GM12878 (cell line): ENCODE results near the gene PRR20E. TPM values are rescaled to one million over a fixed set of nuclear protein-coding genes. Genes with fewer than 3 reads are reported as not detected.

Experiments
- ATAC-seq: fragments of 200-7000 bp; cut with Tn5 transposase; 3 replicates; pipeline ENCODE4 v1.9.1; 2020; ENCODE audit warnings: mild to moderate bottlenecking, moderate library complexity
- BruUV-seq: library from RNA; stranded (reverse); fragments of 400-500 nt; replicated peaks from 2 replicates; lab custom pipeline; 2021; lab: Mats Ljungman, UMichigan
- CTCF ChIA-PET: fragments of 300-600 bp; sonication (Branson Sonifier 250); formaldehyde crosslinking; extraction: SDS; loops from one replicate; lab custom pipeline; 2021; ENCODE audit warnings: inconsistent platforms; lab: Yijun Ruan, JAX
- POLR2A ChIA-PET: fragments of 350-600 bp; formaldehyde crosslinking; extraction: SDS; loops from one replicate; lab custom pipeline; 2021; ENCODE audit warnings: inconsistent platforms; lab: Charles Lee
- RAD21 ChIA-PET: fragments of 300-600 bp; sonication (Branson Sonifier 250); formaldehyde crosslinking; loops from one replicate; lab custom pipeline; 2023; ENCODE audit warnings: antibody characterized with exemption; ENCODE audit not compliant: unreplicated experiment; lab: Charles Lee
- SMC1A ChIA-PET: fragments of 300-600 bp; sonication (Branson Sonifier 250); formaldehyde crosslinking; loops from one replicate; lab custom pipeline; 2023; ENCODE audit not compliant: unreplicated experiment, uncharacterized antibody; lab: Charles Lee
- DNase-seq: peaks from one replicate; pipeline ENCODE4 v3.0.0-alpha.2; 2011; ENCODE audit warnings: low read depth, low spot score
- FAIRE-seq: peaks from 3 replicates; lab custom pipeline; 2011; peaks lifted over from hg19 to GRCh38; lab: Jason Lieb, UNC
- H2AFZ ChIP-seq: 2 replicates; pipeline ENCODE4 v1.6.0; 2011; ENCODE audit warnings: low read depth, low read length, control low read depth; ENCODE audit not compliant: control insufficient read depth
- H3K27ac ChIP-seq: 2 replicates; pipeline ENCODE4 v1.5.1; 2011; ENCODE audit warnings: control low read depth; ENCODE audit not compliant: control insufficient read depth, insufficient read depth
- H3K27me3 ChIP-seq, 2 experiments: replicated peaks in 1 of 2; 2 replicates each; pipeline versions ENCODE4 v1.6.0 to v1.6.1; 2011; ENCODE audit warnings: low read length in 1 of 2; ENCODE audit not compliant: control insufficient read depth in 2 of 2, insufficient read depth in 2 of 2
- H3K36me3 ChIP-seq, 2 experiments: 2 replicates each; pipeline ENCODE4 v1.5.1; 2011; ENCODE audit warnings: low read length in 1 of 2; ENCODE audit not compliant: control insufficient read depth in 2 of 2, insufficient read depth in 2 of 2
- H3K4me1 ChIP-seq: 2 replicates; pipeline ENCODE4 v1.6.1; 2011; ENCODE audit warnings: mild to moderate bottlenecking, low read length, moderate library complexity, mixed read lengths; ENCODE audit not compliant: control insufficient read depth, insufficient read depth
- H3K4me2 ChIP-seq: 2 replicates; pipeline ENCODE4 v1.6.0; 2011; ENCODE audit warnings: control low read depth; ENCODE audit not compliant: control insufficient read depth, insufficient read depth
- H3K4me3 ChIP-seq: fragments of 200-600 bp; sonication (generic); 2 replicates; pipeline ENCODE4 v1.5.1; 2016
- H3K79me2 ChIP-seq: 2 replicates; pipeline ENCODE4 v1.6.0; 2011; ENCODE audit warnings: low read length; ENCODE audit not compliant: control insufficient read depth, insufficient read depth
- H3K9ac ChIP-seq: 2 replicates; pipeline ENCODE4 v1.8.0; 2011; ENCODE audit warnings: low read length, control low read depth, mixed read lengths; ENCODE audit not compliant: control insufficient read depth, insufficient read depth
- H3K9me3 ChIP-seq: replicated peaks from 3 replicates; pipeline ENCODE4 v1.5.1; 2011; ENCODE audit warnings: mild to moderate bottlenecking, low read length; ENCODE audit not compliant: control insufficient read depth, insufficient read depth
- H4K20me1 ChIP-seq: 2 replicates; pipeline ENCODE4 v1.6.0; 2011; ENCODE audit not compliant: control insufficient read depth, insufficient read depth
- CHD1 ChIP-seq: IDR thresholded peaks from 2 replicates; pipeline ENCODE4 v1.6.1; 2012; ENCODE audit warnings: low read depth, low read length, improper control_type of control experiment
- EGR1 ChIP-seq, 2 experiments: IDR thresholded peaks; 1 replicate in 1 of 2; 2 replicates in 1 of 2; pipeline ENCODE4 v1.6.1; 2011 to 2012; ENCODE audit warnings: low read depth in 2 of 2, low read length in 2 of 2, borderline replicate concordance in 1 of 2, mild to moderate bottlenecking in 1 of 2, moderate library complexity in 1 of 2
- ESRRA ChIP-seq: IDR thresholded peaks from 2 replicates; pipeline ENCODE4 v1.6.1; 2012; ENCODE audit warnings: mild to moderate bottlenecking, low read length, improper control_type of control experiment
- MTA2 ChIP-seq: fragments of 450-650 bp; IDR thresholded peaks from 2 replicates; pipeline ENCODE4 v1.6.1; 2016; ENCODE audit warnings: low read depth, mild to moderate bottlenecking, moderate library complexity
- MYB ChIP-seq: fragments of 150-350 bp; IDR thresholded peaks from 2 replicates; pipeline ENCODE4 v1.6.1; 2014; ENCODE audit warnings: mild to moderate bottlenecking, low read depth, low read length, borderline replicate concordance
- POLR2A ChIP-seq: IDR thresholded peaks from 2 replicates; pipeline ENCODE4 v1.6.1; 2011; ENCODE audit warnings: low read depth, mild to moderate bottlenecking, low read length
- SMARCA5 ChIP-seq: fragments of 450-650 bp; IDR thresholded peaks from 2 replicates; pipeline ENCODE4 v1.6.1; 2017; ENCODE audit warnings: mild to moderate bottlenecking
- SREBF1 ChIP-seq: IDR thresholded peaks from 2 replicates; pipeline ENCODE4 v1.6.1; 2012; ENCODE audit warnings: mild to moderate bottlenecking, low read length
- SRF ChIP-seq, 2 experiments: IDR thresholded peaks; 2 replicates each; pipeline ENCODE4 v1.6.1; 2011; ENCODE audit warnings: low read depth in 2 of 2, low read length in 2 of 2, mild to moderate bottlenecking in 1 of 2, moderate library complexity in 1 of 2
- whole genome bisulfite sequencing: methylation state at CpG from one replicate; pipeline ENCODE4 v1.1.6; 2016; ENCODE audit warnings: low lambda C conversion rate; ENCODE audit not compliant: insufficient replicate concordance, insufficient coverage; ENCODE audit errors: missing lambda C conversion rate; 5-methylcytosine and 5-hydroxymethylcytosine counted together
- in situ Hi-C: fragments of 300-500 bp; cut with MboI; formaldehyde crosslinking; loops from 9 replicates; pipeline ENCODE4 v1.14.3; 2018; ENCODE audit warnings: mixed read lengths
- intact Hi-C: fragments of 100-400 bp; cut with micrococcal nuclease; formaldehyde crosslinking; loops from one replicate; pipeline ENCODE4 v1.14.2; 2022; ENCODE audit not compliant: unreplicated experiment
- polyA plus RNA-seq, 11 experiments: library from polyadenylated mRNA; depleted of rRNA in 4 of 11; unstranded in 6 of 11; stranded (reverse) in 5 of 11; fragments of >200 nt; fragmentation: Nextera tagmentation in 4 of 11; fragmentation: Illumina TruSeq in 1 of 11; extraction: Ambion mirVana in 4 of 11; extraction: Trizol in 1 of 11; gene quantifications; 1 replicate in 1 of 11; 2 replicates in 10 of 11; pipeline versions ENCODE4 v1.2.1 to v1.2.3, GENCODE V29; 2011 to 2016; ENCODE audit warnings: inconsistent platforms in 2 of 11, missing spikeins in 2 of 11, low read depth in 1 of 11
- total RNA-seq, 4 experiments: library from RNA; depleted of rRNA in 3 of 4; stranded (reverse); fragments of >200 nt in 3 of 4; fragmentation: Illumina TruSeq in 1 of 4; extraction: Trizol in 1 of 4; gene quantifications; 2 replicates each; pipeline versions ENCODE4 v1.2.1 to v1.2.3, GENCODE V29; 2013 to 2021
- TF ChIP-seq, protein P1 (sequence below): IDR thresholded peaks from 2 replicates; pipeline ENCODE4 v1.6.1; 2011; ENCODE audit warnings: mild to moderate bottlenecking, low read depth, low read length, moderate library complexity; ENCODE audit not compliant: insufficient replicate concordance
- TF ChIP-seq, protein P2 (sequence below): fragments of 150-350 bp; IDR thresholded peaks from 2 replicates; pipeline ENCODE4 v1.6.1; 2016; ENCODE audit warnings: low read depth, low read length

PRR20E gene
- total and polyA plus RNA-seq, 10 of the 15 experiments (the other 5 are each of a cell fraction or from before 2014, with no cell fraction given), result not detected

DNA sequence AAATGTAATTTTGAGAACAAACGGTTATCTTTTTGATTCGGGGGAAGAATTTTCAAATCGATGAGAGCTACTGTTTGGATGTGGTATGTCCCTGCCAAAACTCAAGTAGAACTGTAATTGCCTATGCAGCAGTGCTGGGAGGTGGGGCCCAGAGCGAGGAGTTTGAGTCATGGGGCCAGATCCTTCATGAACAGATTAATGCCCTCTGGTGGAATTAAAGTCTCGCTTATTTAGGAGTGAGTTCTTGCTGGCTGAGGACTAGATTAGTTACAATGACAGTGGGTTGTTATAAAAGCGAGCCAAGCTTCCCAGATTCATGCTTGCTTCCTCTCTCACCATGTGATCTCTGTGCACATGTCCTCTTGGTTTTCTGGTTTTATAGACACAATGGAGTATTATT is 38.1 kb upstream of the PRR20E start:
- ChIA-PET POLR2A (no interaction called here), CTCF (no interaction called here), SMC1A (no interaction called here), RAD21 (no interaction called here)
- H3K9ac ChIP-seq, result no peak overlapping the region
- H4K20me1 ChIP-seq, result no peaks in the 10 kb centered on the region
- DNase-seq, result no peak
- no peaks in the 10 kb centered on the region for H3K9me3 ChIP-seq
- no peak for FAIRE-seq
- H3K4me1 ChIP-seq, result no peaks in the 10 kb centered on the region
- no peak overlapping the region for H3K4me3 ChIP-seq
- intact Hi-C loops (no loop called here), in situ Hi-C loops (no loop called here)
- H3K36me3 ChIP-seq, result no peaks in the 10 kb centered on the region
- H3K27me3 ChIP-seq, result no peaks in the 10 kb centered on the region
- no peak for ATAC-seq
- H3K4me2 ChIP-seq, result no peak overlapping the region
- 12% methylated on average over 6 of the region's 6 CpGs for whole genome bisulfite sequencing
- H3K27ac ChIP-seq, result no peak overlapping the region
- TF ChIP-seq, protein P1, sequence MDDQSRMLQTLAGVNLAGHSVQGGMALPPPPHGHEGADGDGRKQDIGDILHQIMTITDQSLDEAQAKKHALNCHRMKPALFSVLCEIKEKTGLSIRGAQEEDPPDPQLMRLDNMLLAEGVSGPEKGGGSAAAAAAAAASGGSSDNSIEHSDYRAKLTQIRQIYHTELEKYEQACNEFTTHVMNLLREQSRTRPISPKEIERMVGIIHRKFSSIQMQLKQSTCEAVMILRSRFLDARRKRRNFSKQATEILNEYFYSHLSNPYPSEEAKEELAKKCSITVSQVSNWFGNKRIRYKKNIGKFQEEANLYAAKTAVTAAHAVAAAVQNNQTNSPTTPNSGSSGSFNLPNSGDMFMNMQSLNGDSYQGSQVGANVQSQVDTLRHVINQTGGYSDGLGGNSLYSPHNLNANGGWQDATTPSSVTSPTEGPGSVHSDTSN, result no peak
- TF ChIP-seq EGR1 (IDR thresholded peaks at IDR 0.05; ENCODE audit: borderline replicate concordance in 1 of 2, low read depth in 2 of 2, low read length in 2 of 2), result no peak
- TF ChIP-seq SRF (IDR thresholded peaks at IDR 0.05; ENCODE audit: low read depth in 2 of 2, low read length in 2 of 2), result no peak
- TF ChIP-seq MTA2, result no peak
- TF ChIP-seq, protein P2, sequence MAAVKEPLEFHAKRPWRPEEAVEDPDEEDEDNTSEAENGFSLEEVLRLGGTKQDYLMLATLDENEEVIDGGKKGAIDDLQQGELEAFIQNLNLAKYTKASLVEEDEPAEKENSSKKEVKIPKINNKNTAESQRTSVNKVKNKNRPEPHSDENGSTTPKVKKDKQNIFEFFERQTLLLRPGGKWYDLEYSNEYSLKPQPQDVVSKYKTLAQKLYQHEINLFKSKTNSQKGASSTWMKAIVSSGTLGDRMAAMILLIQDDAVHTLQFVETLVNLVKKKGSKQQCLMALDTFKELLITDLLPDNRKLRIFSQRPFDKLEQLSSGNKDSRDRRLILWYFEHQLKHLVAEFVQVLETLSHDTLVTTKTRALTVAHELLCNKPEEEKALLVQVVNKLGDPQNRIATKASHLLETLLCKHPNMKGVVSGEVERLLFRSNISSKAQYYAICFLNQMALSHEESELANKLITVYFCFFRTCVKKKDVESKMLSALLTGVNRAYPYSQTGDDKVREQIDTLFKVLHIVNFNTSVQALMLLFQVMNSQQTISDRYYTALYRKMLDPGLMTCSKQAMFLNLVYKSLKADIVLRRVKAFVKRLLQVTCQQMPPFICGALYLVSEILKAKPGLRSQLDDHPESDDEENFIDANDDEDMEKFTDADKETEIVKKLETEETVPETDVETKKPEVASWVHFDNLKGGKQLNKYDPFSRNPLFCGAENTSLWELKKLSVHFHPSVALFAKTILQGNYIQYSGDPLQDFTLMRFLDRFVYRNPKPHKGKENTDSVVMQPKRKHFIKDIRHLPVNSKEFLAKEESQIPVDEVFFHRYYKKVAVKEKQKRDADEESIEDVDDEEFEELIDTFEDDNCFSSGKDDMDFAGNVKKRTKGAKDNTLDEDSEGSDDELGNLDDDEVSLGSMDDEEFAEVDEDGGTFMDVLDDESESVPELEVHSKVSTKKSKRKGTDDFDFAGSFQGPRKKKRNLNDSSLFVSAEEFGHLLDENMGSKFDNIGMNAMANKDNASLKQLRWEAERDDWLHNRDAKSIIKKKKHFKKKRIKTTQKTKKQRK, result no peak
- TF ChIP-seq MYB, result no peak
- TF ChIP-seq CHD1, result no peak
- no peak for TF ChIP-seq POLR2A
- TF ChIP-seq SREBF1, result no peak
- TF ChIP-seq SMARCA5, result no peak
- TF ChIP-seq ESRRA, result no peak
- no peaks in the 10 kb centered on the region for H3K79me2 ChIP-seq
- no peak overlapping the region for H2AFZ ChIP-seq
- no TSS peak for BruUV-seq
